SK-N-SH (cell line): ENCODE data around the gene GTF3C1. TPM values are rescaled to one million over a fixed set of nuclear protein-coding genes. Genes with fewer than 3 reads are reported as not detected.

Source experiments
- CTCF ChIA-PET: fragments of 300-600, 350-600 bp; formaldehyde crosslinking; extraction: SDS; loops from one replicate; lab custom pipeline; 2021; lab: Yijun Ruan, JAX
- POLR2A ChIA-PET: fragments of 350-600 bp; sonication (Branson Sonifier 250); formaldehyde crosslinking; extraction: SDS; loops from one replicate; lab custom pipeline; 2020; ENCODE audit warnings: antibody characterized with exemption, inconsistent platforms; lab: Yijun Ruan, JAX
- DNase-seq: peaks from one replicate; pipeline ENCODE4 v3.0.0; 2012
- H2AFZ ChIP-seq: fragments of 200-600 bp; sonication (generic); 2 replicates; pipeline ENCODE4 v1.8.1; 2016; ENCODE audit warnings: antibody characterized with exemption, mild to moderate bottlenecking, low read depth
- H3F3A ChIP-seq: fragments of 200-600 bp; sonication (generic); replicated peaks from 2 replicates; pipeline ENCODE3; 2016; ENCODE audit warnings: antibody characterized with exemption, mild to moderate bottlenecking; ENCODE audit not compliant: insufficient read depth
- H3K27ac ChIP-seq, 2 experiments: fragments of 200-500 bp in 1 of 2; fragments of 200-600 bp in 1 of 2; sonication (Bioruptor generic) in 1 of 2; sonication (generic), shearing (Covaris generic) in 1 of 2; 2 replicates each; pipeline versions ENCODE4 v1.5.1 to v1.6.1; 2014 to 2016; ENCODE audit warnings: low read depth in 2 of 2, inconsistent platforms in 1 of 2, low read length in 1 of 2, mild to moderate bottlenecking in 1 of 2, mixed read lengths in 1 of 2
- H3K27me3 ChIP-seq: fragments of 200-600 bp; sonication (generic), shearing (Covaris generic); 2 replicates; pipeline ENCODE4 v1.6.1; 2016; ENCODE audit warnings: mixed run types; ENCODE audit not compliant: insufficient read depth
- H3K36me3 ChIP-seq, 2 experiments: fragments of 200-500 bp in 1 of 2; fragments of 200-600 bp in 1 of 2; sonication (Bioruptor generic) in 1 of 2; sonication (generic) in 1 of 2; replicated peaks in 1 of 2; 2 replicates each; pipeline versions ENCODE3 to v1.5.1; 2014 to 2016; ENCODE audit warnings: low read length in 1 of 2, mild to moderate bottlenecking in 1 of 2; ENCODE audit not compliant: insufficient read depth in 2 of 2, control insufficient read depth in 1 of 2
- H3K4me1 ChIP-seq, 2 experiments: fragments of 200-500 bp in 1 of 2; fragments of 200-600 bp in 1 of 2; sonication (Bioruptor generic) in 1 of 2; sonication (generic), shearing (Covaris generic) in 1 of 2; 2 replicates each; pipeline versions ENCODE4 v1.5.1 to v1.6.1; 2014 to 2016; ENCODE audit warnings: low read depth in 1 of 2, low read length in 1 of 2, mixed run types in 1 of 2; ENCODE audit not compliant: insufficient read depth in 2 of 2, control insufficient read depth in 1 of 2
- H3K4me2 ChIP-seq: fragments of 200-600 bp; sonication (generic), shearing (Covaris generic); 2 replicates; pipeline ENCODE4 v1.6.1; 2017; ENCODE audit warnings: mixed run types
- H3K4me3 ChIP-seq, 2 experiments: fragments of 200-500 bp in 1 of 2; fragments of 200-600 bp in 1 of 2; sonication (Bioruptor generic) in 1 of 2; sonication (generic), shearing (Covaris generic) in 1 of 2; 2 replicates each; pipeline versions ENCODE4 v1.5.1 to v1.8.1; 2014 to 2016; ENCODE audit warnings: low read depth in 2 of 2, inconsistent platforms in 1 of 2, low read length in 1 of 2, mild to moderate bottlenecking in 1 of 2, mixed read lengths in 1 of 2, moderate library complexity in 1 of 2
- H3K79me2 ChIP-seq: fragments of 200-600 bp; sonication (generic); 2 replicates; pipeline ENCODE4 v1.8.1; 2017; ENCODE audit warnings: mild to moderate bottlenecking; ENCODE audit not compliant: insufficient read depth
- H3K9ac ChIP-seq: fragments of 200-600 bp; sonication (generic); 2 replicates; pipeline ENCODE4 v1.6.1; 2017; ENCODE audit warnings: mixed run types
- H3K9me2 ChIP-seq: fragments of 200-600 bp; sonication (generic); 2 replicates; pipeline ENCODE4 v1.6.1; 2017; ENCODE audit warnings: mixed run types
- H3K9me3 ChIP-seq: fragments of 200-600 bp; sonication (generic); 2 replicates; pipeline ENCODE4 v1.6.1; 2017; ENCODE audit warnings: mixed run types, mild to moderate bottlenecking, moderate library complexity
- H4K20me1 ChIP-seq: fragments of 200-600 bp; sonication (generic); 2 replicates; pipeline ENCODE4 v1.6.1; 2017; ENCODE audit warnings: mild to moderate bottlenecking, mixed run types; ENCODE audit not compliant: insufficient read depth
- CHD2 ChIP-seq: fragments of 150-350 bp; IDR thresholded peaks from 2 replicates; pipeline ENCODE4 v1.6.1; 2018; ENCODE audit warnings: low read length; ENCODE audit not compliant: partially characterized antibody
- ELF1 ChIP-seq: IDR thresholded peaks from 2 replicates; pipeline ENCODE4 v1.4.0; 2012
- FOXM1 ChIP-seq: IDR thresholded peaks from 2 replicates; pipeline ENCODE4 v1.4.0; 2012; ENCODE audit warnings: low read depth, mild to moderate bottlenecking
- NFIC ChIP-seq: IDR thresholded peaks from 2 replicates; pipeline ENCODE4 v1.4.0; 2012; ENCODE audit warnings: borderline replicate concordance
- NRF1 ChIP-seq: IDR thresholded peaks from 2 replicates; pipeline ENCODE4 v1.6.1; 2012; ENCODE audit warnings: low read depth, mild to moderate bottlenecking, low read length
- TAF1 ChIP-seq: IDR thresholded peaks from 2 replicates; pipeline ENCODE4 v1.6.1; 2012; ENCODE audit warnings: low read depth, mild to moderate bottlenecking, low read length, moderate library complexity, borderline replicate concordance
- TCF12 ChIP-seq: IDR thresholded peaks from 2 replicates; pipeline ENCODE4 v1.4.0; 2012
- YY1 ChIP-seq: IDR thresholded peaks from 2 replicates; pipeline ENCODE4 v1.4.0; 2012; ENCODE audit warnings: low read depth, mild to moderate bottlenecking
- ZBTB33 ChIP-seq: IDR thresholded peaks from 2 replicates; pipeline ENCODE4 v1.4.0; 2012; ENCODE audit warnings: low read depth, borderline replicate concordance
- WGBS: methylation state at CpG from one replicate; pipeline ENCODE4 v1.1.6; 2017; ENCODE audit warnings: low lambda C conversion rate; 5-methylcytosine and 5-hydroxymethylcytosine counted together
- polyA plus RNA-seq, 3 experiments: library from polyadenylated mRNA; depleted of rRNA; stranded (reverse); fragments of >200 nt; gene quantifications; 2 replicates each; pipeline ENCODE4 v1.2.3, GENCODE V29; 2012

The GTF3C1 gene
- polyA plus RNA-seq, 1 of the 3 experiments (the other 2 are of a cell fraction) = 47.2 TPM

DNA sequence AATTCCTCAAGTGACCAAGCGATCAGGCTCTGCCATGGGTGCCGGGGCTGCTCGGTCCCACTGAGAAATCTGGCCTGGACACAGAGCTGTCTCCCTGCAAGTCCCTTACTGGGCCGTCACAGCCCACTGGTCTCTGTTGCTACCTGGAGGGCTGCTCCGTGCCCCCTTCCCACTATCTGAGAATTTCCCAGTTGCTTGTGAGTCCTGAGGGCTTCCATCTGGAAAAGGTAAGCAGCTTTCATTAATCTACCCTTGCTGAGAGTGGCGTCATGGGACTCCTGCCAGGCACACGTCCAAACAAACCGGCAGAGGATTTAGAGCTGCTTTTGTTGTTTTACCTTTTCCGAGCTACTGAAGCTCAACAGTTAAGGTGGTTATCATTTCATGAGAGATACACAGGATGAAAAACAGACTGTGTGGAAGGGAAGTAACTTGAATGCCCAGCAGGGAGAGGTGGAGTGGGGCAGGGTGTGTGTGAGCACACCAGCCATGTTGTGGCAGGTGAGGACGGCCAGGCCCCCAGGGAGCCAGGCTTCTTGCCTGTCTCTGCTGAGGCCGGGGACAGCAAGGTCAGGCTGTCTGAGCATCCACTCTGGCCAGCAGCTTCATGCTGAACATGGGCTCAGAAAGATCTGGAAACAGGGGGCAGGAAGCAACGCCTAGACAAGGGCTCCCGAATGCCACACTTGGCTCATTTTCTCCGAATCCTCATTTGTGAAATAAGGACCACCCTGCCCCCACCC is 50.6 kb downstream of the GTF3C1 start:
- Histone ChIP-seq H2AFZ (no peak overlapping the region), H3K4me3 (no peak overlapping the region), H4K20me1 (no peaks in the 10 kb centered on the region), H3K4me2 (no peak overlapping the region), H3K27me3 (no peaks in the 10 kb centered on the region), H3F3A (no peaks in the 10 kb centered on the region), H3K36me3 (peaks cover 29 to 94% of the 10 kb centered on the region in 2 experiments), H3K9me2 (no peaks in the 10 kb centered on the region), H3K9ac (no peak overlapping the region), H3K79me2 (no peaks in the 10 kb centered on the region), H3K9me3 (no peaks in the 10 kb centered on the region), H3K27ac (no peak overlapping the region), H3K4me1 (no peaks in the 10 kb centered on the region)
- 96% methylated on average over 8 of the region's 14 CpGs for WGBS
- ChIA-PET POLR2A (interaction anchor here (0.6 kb wide), 1 partner anchor 37 kb away, joined by 3 read pairs; no protein-coding TSS in a partner anchor), CTCF (no interaction called here)
- DNase-seq = no peak
- no peak for TF ChIP-seq YY1
- TF ChIP-seq FOXM1 = no peak
- TF ChIP-seq TAF1 = no peak

GRCh38 chr16:27498031-27498825 is 51.5 kb downstream of the GTF3C1 start:
- POLR2A ChIA-PET = no interaction called here

More at GRCh38 chr16:27498031-27498825, 51.5 kb downstream of the GTF3C1 start:
- Histone ChIP-seq H3K4me1 (no peaks in the 10 kb centered on the region), H3K4me3 (no peak overlapping the region), H3K79me2 (no peaks in the 10 kb centered on the region), H3K9me3 (no peaks in the 10 kb centered on the region), H2AFZ (no peak overlapping the region), H3K9ac (no peak overlapping the region), H3K27ac (no peak overlapping the region), H3F3A (no peaks in the 10 kb centered on the region), H3K4me2 (no peak overlapping the region), H3K9me2 (no peaks in the 10 kb centered on the region), H4K20me1 (no peaks in the 10 kb centered on the region), H3K36me3 (peaks cover 36 to 92% of the 10 kb centered on the region in 2 experiments), H3K27me3 (no peaks in the 10 kb centered on the region)
- CTCF ChIA-PET = interaction anchor here (1.1 kb wide), 1 partner anchor 17 kb away, joined by 3 read pairs; no protein-coding TSS in a partner anchor
- no peak for DNase-seq
- TF ChIP-seq ZBTB33 = no peak
- TF ChIP-seq NFIC = no peak
- TF ChIP-seq FOXM1 = no peak
- TF ChIP-seq TCF12 = no peak
- no peak for TF ChIP-seq NRF1
- TF ChIP-seq ELF1 = no peak
- no peak for TF ChIP-seq CHD2
- 88% methylated on average over 7 of the region's 9 CpGs for WGBS
